GM12878 (cell line): ENCODE data around the gene FBXO21. TPM values are rescaled to one million over a fixed set of nuclear protein-coding genes. Genes with fewer than 3 reads are reported as not detected.

Experiments used
- ATAC-seq: fragments of 200-7000 bp; cut with Tn5 transposase; 3 replicates; pipeline ENCODE4 v1.9.1; 2020; ENCODE audit warnings: mild to moderate bottlenecking, moderate library complexity
- BruUV-seq: library from RNA; stranded (reverse); fragments of 400-500 nt; replicated peaks from 2 replicates; lab custom pipeline; 2021; lab: Mats Ljungman, UMichigan
- CTCF ChIA-PET: fragments of 300-600 bp; sonication (Branson Sonifier 250); formaldehyde crosslinking; extraction: SDS; loops from one replicate; lab custom pipeline; 2021; ENCODE audit warnings: inconsistent platforms; lab: Yijun Ruan, JAX
- POLR2A ChIA-PET: fragments of 350-600 bp; formaldehyde crosslinking; extraction: SDS; loops from one replicate; lab custom pipeline; 2021; ENCODE audit warnings: inconsistent platforms; lab: Charles Lee
- RAD21 ChIA-PET: fragments of 300-600 bp; sonication (Branson Sonifier 250); formaldehyde crosslinking; loops from one replicate; lab custom pipeline; 2023; ENCODE audit warnings: antibody characterized with exemption; ENCODE audit not compliant: unreplicated experiment; lab: Charles Lee
- SMC1A ChIA-PET: fragments of 300-600 bp; sonication (Branson Sonifier 250); formaldehyde crosslinking; loops from one replicate; lab custom pipeline; 2023; ENCODE audit not compliant: unreplicated experiment, uncharacterized antibody; lab: Charles Lee
- DNase-seq: peaks from one replicate; pipeline ENCODE4 v3.0.0-alpha.2; 2011; ENCODE audit warnings: low read depth, low spot score
- FAIRE-seq: peaks from 3 replicates; lab custom pipeline; 2011; peaks lifted over from hg19 to GRCh38; lab: Jason Lieb, UNC
- H2AFZ ChIP-seq: 2 replicates; pipeline ENCODE4 v1.6.0; 2011; ENCODE audit warnings: low read depth, low read length, control low read depth; ENCODE audit not compliant: control insufficient read depth
- H3K27ac ChIP-seq: 2 replicates; pipeline ENCODE4 v1.5.1; 2011; ENCODE audit warnings: control low read depth; ENCODE audit not compliant: control insufficient read depth, insufficient read depth
- H3K27me3 ChIP-seq, 2 experiments: replicated peaks in 1 of 2; 2 replicates each; pipeline versions ENCODE4 v1.6.0 to v1.6.1; 2011; ENCODE audit warnings: low read length in 1 of 2; ENCODE audit not compliant: control insufficient read depth in 2 of 2, insufficient read depth in 2 of 2
- H3K36me3 ChIP-seq, 2 experiments: 2 replicates each; pipeline ENCODE4 v1.5.1; 2011; ENCODE audit warnings: low read length in 1 of 2; ENCODE audit not compliant: control insufficient read depth in 2 of 2, insufficient read depth in 2 of 2
- H3K4me1 ChIP-seq: 2 replicates; pipeline ENCODE4 v1.6.1; 2011; ENCODE audit warnings: mild to moderate bottlenecking, low read length, moderate library complexity, mixed read lengths; ENCODE audit not compliant: control insufficient read depth, insufficient read depth
- H3K4me2 ChIP-seq: 2 replicates; pipeline ENCODE4 v1.6.0; 2011; ENCODE audit warnings: control low read depth; ENCODE audit not compliant: control insufficient read depth, insufficient read depth
- H3K4me3 ChIP-seq: fragments of 200-600 bp; sonication (generic); 2 replicates; pipeline ENCODE4 v1.5.1; 2016
- H3K79me2 ChIP-seq: 2 replicates; pipeline ENCODE4 v1.6.0; 2011; ENCODE audit warnings: low read length; ENCODE audit not compliant: control insufficient read depth, insufficient read depth
- H3K9ac ChIP-seq: 2 replicates; pipeline ENCODE4 v1.8.0; 2011; ENCODE audit warnings: low read length, control low read depth, mixed read lengths; ENCODE audit not compliant: control insufficient read depth, insufficient read depth
- H3K9me3 ChIP-seq: replicated peaks from 3 replicates; pipeline ENCODE4 v1.5.1; 2011; ENCODE audit warnings: mild to moderate bottlenecking, low read length; ENCODE audit not compliant: control insufficient read depth, insufficient read depth
- H4K20me1 ChIP-seq: 2 replicates; pipeline ENCODE4 v1.6.0; 2011; ENCODE audit not compliant: control insufficient read depth, insufficient read depth
- E2F8 ChIP-seq: fragments of 450-650 bp; IDR thresholded peaks from 2 replicates; pipeline ENCODE4 v1.6.1; 2018; ENCODE audit warnings: mild to moderate bottlenecking, low read depth, moderate library complexity; ENCODE audit not compliant: partially characterized antibody
- EGR1 ChIP-seq, 2 experiments: IDR thresholded peaks; 1 replicate in 1 of 2; 2 replicates in 1 of 2; pipeline ENCODE4 v1.6.1; 2011 to 2012; ENCODE audit warnings: low read depth in 2 of 2, low read length in 2 of 2, borderline replicate concordance in 1 of 2, mild to moderate bottlenecking in 1 of 2, moderate library complexity in 1 of 2
- FOS ChIP-seq: IDR thresholded peaks from 3 replicates; pipeline ENCODE4 v1.6.1; 2011; ENCODE audit warnings: borderline replicate concordance; ENCODE audit not compliant: insufficient read length; ENCODE audit errors: extremely low read depth
- HDAC6 ChIP-seq: fragments of 200-600 bp; sonication (generic); IDR thresholded peaks from one replicate; pipeline ENCODE4 v1.8.0; 2017; ENCODE audit warnings: antibody characterized with exemption; ENCODE audit not compliant: unreplicated experiment
- MAX ChIP-seq: IDR thresholded peaks from 2 replicates; pipeline ENCODE4 v1.6.1; 2012; ENCODE audit warnings: low read depth, low read length, improper control_type of control experiment
- NFIC ChIP-seq: IDR thresholded peaks from 2 replicates; pipeline ENCODE4 v1.6.1; 2012; ENCODE audit warnings: low read depth, mild to moderate bottlenecking, inconsistent platforms, low read length, moderate library complexity
- TCF12 ChIP-seq: IDR thresholded peaks from 2 replicates; pipeline ENCODE4 v1.6.1; 2011; ENCODE audit warnings: low read depth, mild to moderate bottlenecking, low read length
- ZBTB11 ChIP-seq: fragments of 450-650 bp; formaldehyde crosslinking; IDR thresholded peaks from 2 replicates; pipeline ENCODE4 v1.5.0; 2022; ENCODE audit warnings: mild to moderate bottlenecking, missing genetic modification characterization
- WGBS: methylation state at CpG from one replicate; pipeline ENCODE4 v1.1.6; 2016; ENCODE audit warnings: low lambda C conversion rate; ENCODE audit not compliant: insufficient replicate concordance, insufficient coverage; ENCODE audit errors: missing lambda C conversion rate; 5-methylcytosine and 5-hydroxymethylcytosine counted together
- in situ Hi-C: fragments of 300-500 bp; cut with MboI; formaldehyde crosslinking; loops from 9 replicates; pipeline ENCODE4 v1.14.3; 2018; ENCODE audit warnings: mixed read lengths
- intact Hi-C: fragments of 100-400 bp; cut with micrococcal nuclease; formaldehyde crosslinking; loops from one replicate; pipeline ENCODE4 v1.14.2; 2022; ENCODE audit not compliant: unreplicated experiment
- polyA plus RNA-seq, 11 experiments: library from polyadenylated mRNA; depleted of rRNA in 4 of 11; unstranded in 6 of 11; stranded (reverse) in 5 of 11; fragments of >200 nt; fragmentation: Nextera tagmentation in 4 of 11; fragmentation: Illumina TruSeq in 1 of 11; extraction: Ambion mirVana in 4 of 11; extraction: Trizol in 1 of 11; gene quantifications; 1 replicate in 1 of 11; 2 replicates in 10 of 11; pipeline versions ENCODE4 v1.2.1 to v1.2.3, GENCODE V29; 2011 to 2016; ENCODE audit warnings: inconsistent platforms in 2 of 11, missing spikeins in 2 of 11, low read depth in 1 of 11
- total RNA-seq, 4 experiments: library from RNA; depleted of rRNA in 3 of 4; stranded (reverse); fragments of >200 nt in 3 of 4; fragmentation: Illumina TruSeq in 1 of 4; extraction: Trizol in 1 of 4; gene quantifications; 2 replicates each; pipeline versions ENCODE4 v1.2.1 to v1.2.3, GENCODE V29; 2013 to 2021

Gene FBXO21
- total and polyA plus RNA-seq, 10 of the 15 experiments (the other 5 are each of a cell fraction or from before 2014, with no cell fraction given): 5.5 to 32.6 (median 18.9) TPM

- TF ChIP-seq ZBTB11 (CRISPR knock-in tag): no peak
Observed at GRCh38 chr12:117207675-117208074, 17.4 kb upstream of the FBXO21 start (continued).

GRCh38 chr12:117202556-117202955 is 12.3 kb upstream of the FBXO21 start:
- RAD21 ChIA-PET: no interaction called here
- 55% methylated on average over 9 of the region's 9 CpGs for WGBS
- POLR2A ChIA-PET: no interaction called here
- H3K4me2 ChIP-seq: no peak overlapping the region
- no peak overlapping the region for H3K4me3 ChIP-seq
- H3K36me3 ChIP-seq: no peaks in the 10 kb centered on the region
- H3K4me1 ChIP-seq: no peaks in the 10 kb centered on the region
- CTCF ChIA-PET: interaction anchor here (0.6 to 3.6 kb wide), 3 partner anchors 9 to 1224 kb away, joined by 3 to 11 read pairs (median 4); no protein-coding TSS in a partner anchor
- no peaks in the 10 kb centered on the region for H3K9me3 ChIP-seq
- no peaks in the 10 kb centered on the region for H3K79me2 ChIP-seq
- no TSS peak for BruUV-seq
- H3K27me3 ChIP-seq: no peaks in the 10 kb centered on the region; a peak in 1 of 4 replicates
- H3K9ac ChIP-seq: no peak overlapping the region
- TF ChIP-seq FOS (no peak), TCF12 (no peak), HDAC6 (no peak), EGR1 (IDR thresholded peaks at IDR 0.05; ENCODE audit: borderline replicate concordance in 1 of 2, low read depth in 2 of 2, low read length in 2 of 2) (no peak), MAX (no peak), E2F8 (no peak), NFIC (no peak)
- TF ChIP-seq, all 136 proteins: peak for 0
- no peaks in the 10 kb centered on the region for H4K20me1 ChIP-seq
- in situ Hi-C loops: no loop called here
- no peak for FAIRE-seq
- no peak for ATAC-seq
- SMC1A ChIA-PET: no interaction called here
- intact Hi-C loops: no loop called here
- no peak overlapping the region for H3K27ac ChIP-seq
- H2AFZ ChIP-seq: no peak overlapping the region
- no peak for DNase-seq
